ENCODE data around the gene NRG3. TPM values are rescaled to one million over a fixed set of nuclear protein-coding genes. Genes with fewer than 3 reads are reported as not detected.

Gene NRG3
- total and polyA plus RNA-seq, 2 donors (not counting 1 experiment from before 2014, with no cell fraction given), result not detected

DNA sequence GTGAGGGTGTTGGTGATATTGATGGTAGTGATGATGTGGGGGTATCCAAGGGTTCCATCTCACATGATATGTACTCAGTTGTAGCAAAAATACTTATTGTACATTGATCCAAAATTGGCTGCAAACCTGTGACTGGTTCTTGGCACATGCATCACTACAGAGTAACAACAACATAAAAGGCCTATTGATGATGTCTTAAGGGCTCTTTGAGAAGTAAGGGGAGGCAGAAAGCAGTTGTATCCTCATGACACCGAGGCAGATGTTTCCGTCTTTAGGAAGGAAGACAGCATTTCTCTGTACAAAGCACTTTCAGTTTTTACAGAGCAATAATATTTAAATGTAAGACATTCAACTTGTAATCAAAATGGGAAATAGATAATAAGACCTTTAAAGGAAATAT is 34.5 kb downstream of the NRG3 start:
- no peak for DNase-seq (ENCODE audit: low read depth in 2 of 2)
- H3K79me2 ChIP-seq (ENCODE audit: control insufficient read depth, insufficient read depth, low read length), result no peaks in the 10 kb centered on the region
- no peak overlapping the region for H3K9ac ChIP-seq (ENCODE audit: insufficient read depth, low read length)
- H4K20me1 ChIP-seq (ENCODE audit: control insufficient read depth, extremely low read depth, insufficient read depth, low read length), result no peaks in the 10 kb centered on the region
- no peak overlapping the region for H2AFZ ChIP-seq (ENCODE audit: low read length)
- no peak overlapping the region for H3K27ac ChIP-seq (ENCODE audit: insufficient read depth, low read length)
- H3K27me3 ChIP-seq (ENCODE audit: control insufficient read depth, insufficient read depth, low read length), result no peaks in the 10 kb centered on the region
- H3K9me3 ChIP-seq (ENCODE audit: control insufficient read depth, insufficient read depth, low read depth, low read length), result no peaks in the 10 kb centered on the region
- no peaks in the 10 kb centered on the region for H3K4me1 ChIP-seq (ENCODE audit: control insufficient read depth, extremely low read depth, insufficient read depth, low read length)
- TF ChIP-seq, protein P1, sequence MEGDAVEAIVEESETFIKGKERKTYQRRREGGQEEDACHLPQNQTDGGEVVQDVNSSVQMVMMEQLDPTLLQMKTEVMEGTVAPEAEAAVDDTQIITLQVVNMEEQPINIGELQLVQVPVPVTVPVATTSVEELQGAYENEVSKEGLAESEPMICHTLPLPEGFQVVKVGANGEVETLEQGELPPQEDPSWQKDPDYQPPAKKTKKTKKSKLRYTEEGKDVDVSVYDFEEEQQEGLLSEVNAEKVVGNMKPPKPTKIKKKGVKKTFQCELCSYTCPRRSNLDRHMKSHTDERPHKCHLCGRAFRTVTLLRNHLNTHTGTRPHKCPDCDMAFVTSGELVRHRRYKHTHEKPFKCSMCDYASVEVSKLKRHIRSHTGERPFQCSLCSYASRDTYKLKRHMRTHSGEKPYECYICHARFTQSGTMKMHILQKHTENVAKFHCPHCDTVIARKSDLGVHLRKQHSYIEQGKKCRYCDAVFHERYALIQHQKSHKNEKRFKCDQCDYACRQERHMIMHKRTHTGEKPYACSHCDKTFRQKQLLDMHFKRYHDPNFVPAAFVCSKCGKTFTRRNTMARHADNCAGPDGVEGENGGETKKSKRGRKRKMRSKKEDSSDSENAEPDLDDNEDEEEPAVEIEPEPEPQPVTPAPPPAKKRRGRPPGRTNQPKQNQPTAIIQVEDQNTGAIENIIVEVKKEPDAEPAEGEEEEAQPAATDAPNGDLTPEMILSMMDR (conservative IDR thresholded peaks at IDR 0.05 in 1 of 2, IDR thresholded peaks at IDR 0.05 in 1 of 2; ENCODE audit: low read depth in 1 of 2, low read length in 2 of 2), result no peak
- TF ChIP-seq EZH2 (IDR thresholded peaks at IDR 0.05; ENCODE audit: low read length, missing control alignments), result no peak
- H3K4me3 ChIP-seq (replicated peaks in 1 of 4; ENCODE audit: control extremely low read depth in 1 of 4, insufficient read depth in 1 of 4, low read depth in 3 of 4, low read length in 4 of 4), result no peak overlapping the region
- H3K36me3 ChIP-seq (ENCODE audit: control insufficient read depth, insufficient read depth, low read length), result no peaks in the 10 kb centered on the region
- H3K4me2 ChIP-seq (ENCODE audit: extremely low read depth, insufficient read depth, low read length), result no peak overlapping the region

DNA sequence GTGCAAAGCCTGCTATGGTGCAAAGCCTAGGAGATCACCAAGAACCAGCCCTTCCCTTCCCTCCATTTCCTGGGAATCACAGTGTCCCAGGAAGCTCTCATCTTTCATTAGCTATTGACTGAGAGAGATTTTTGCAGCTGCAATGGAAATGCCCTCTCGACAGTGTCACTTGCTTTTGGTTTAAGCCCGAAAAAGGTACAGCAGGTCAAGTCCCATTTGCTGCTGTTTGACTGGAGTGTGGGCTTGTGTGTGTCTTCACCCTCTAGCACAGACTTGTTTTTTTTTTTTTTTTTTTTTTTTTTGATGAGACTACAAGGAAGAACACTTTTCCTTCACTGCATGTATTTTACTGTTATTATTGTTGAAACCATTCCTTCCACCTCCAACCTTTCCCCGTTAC is 36.3 kb downstream of the NRG3 start:
- TF ChIP-seq, protein P1 (conservative IDR thresholded peaks at IDR 0.05 in 1 of 2, IDR thresholded peaks at IDR 0.05 in 1 of 2; ENCODE audit: low read depth in 1 of 2, low read length in 2 of 2), result no peak
- TF ChIP-seq EZH2 (IDR thresholded peaks at IDR 0.05; ENCODE audit: low read length, missing control alignments), result no peak
- H3K79me2 ChIP-seq (ENCODE audit: control insufficient read depth, insufficient read depth, low read length), result no peaks in the 10 kb centered on the region
- H3K36me3 ChIP-seq (ENCODE audit: control insufficient read depth, insufficient read depth, low read length), result no peaks in the 10 kb centered on the region
- no peaks in the 10 kb centered on the region for H3K9me3 ChIP-seq (ENCODE audit: control insufficient read depth, insufficient read depth, low read depth, low read length)
- DNase-seq (ENCODE audit: low read depth in 2 of 2), result no peak
- H3K4me1 ChIP-seq (ENCODE audit: control insufficient read depth, extremely low read depth, insufficient read depth, low read length), result no peaks in the 10 kb centered on the region
- no peaks in the 10 kb centered on the region for H3K27me3 ChIP-seq (ENCODE audit: control insufficient read depth, insufficient read depth, low read length)
- no peak overlapping the region for H3K9ac ChIP-seq (ENCODE audit: insufficient read depth, low read length)
- no peak overlapping the region for H3K4me2 ChIP-seq (ENCODE audit: extremely low read depth, insufficient read depth, low read length)
- no peak overlapping the region for H3K27ac ChIP-seq (ENCODE audit: insufficient read depth, low read length)
- H4K20me1 ChIP-seq (ENCODE audit: control insufficient read depth, extremely low read depth, insufficient read depth, low read length), result no peaks in the 10 kb centered on the region
- H2AFZ ChIP-seq (ENCODE audit: low read length), result no peak overlapping the region
- no peak overlapping the region for H3K4me3 ChIP-seq (replicated peaks in 1 of 4; ENCODE audit: control extremely low read depth in 1 of 4, insufficient read depth in 1 of 4, low read depth in 3 of 4, low read length in 4 of 4)

DNA sequence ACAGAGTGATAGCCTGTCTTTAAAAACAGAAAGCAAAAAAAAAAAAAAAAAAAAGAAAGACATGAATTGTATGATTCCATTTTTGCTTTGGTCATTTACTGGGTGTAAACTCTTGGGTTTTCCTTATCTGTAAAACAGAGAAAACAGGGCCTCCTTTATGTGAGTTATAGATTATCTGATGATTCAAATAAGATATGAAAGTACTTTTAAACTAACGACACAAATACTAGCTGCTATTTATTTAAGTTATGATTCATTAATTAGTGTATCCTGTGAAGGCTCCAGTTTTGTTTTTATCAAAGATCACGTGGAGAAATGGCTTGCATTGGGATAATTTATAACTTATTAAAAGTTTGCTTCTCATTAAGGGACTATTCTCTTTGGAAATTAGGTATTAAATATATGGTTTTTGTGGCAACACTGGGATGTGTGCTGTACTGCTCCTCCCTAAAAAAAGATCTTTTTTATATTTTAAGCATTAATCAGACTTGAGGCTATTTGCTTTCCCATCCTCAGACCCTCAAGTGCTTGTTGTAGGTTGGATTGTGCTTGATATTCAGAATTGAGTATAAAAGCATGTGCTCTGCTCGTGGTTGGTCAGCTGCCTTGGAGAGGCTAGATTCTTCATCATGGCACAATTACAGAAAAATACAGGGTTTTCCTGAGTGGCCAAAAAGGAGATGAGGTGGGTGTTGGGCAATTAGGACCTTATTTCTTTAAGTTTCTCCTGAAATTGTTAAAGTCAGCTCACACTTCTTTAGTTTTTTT is 39.9 kb downstream of the NRG3 start:
- DNase-seq (ENCODE audit: low read depth in 2 of 2), result no peak
- H3K4me2 ChIP-seq (ENCODE audit: extremely low read depth, insufficient read depth, low read length), result no peak overlapping the region
- H3K27ac ChIP-seq (ENCODE audit: insufficient read depth, low read length), result no peak overlapping the region
- no peak overlapping the region for H2AFZ ChIP-seq (ENCODE audit: low read length)
- H3K27me3 ChIP-seq (ENCODE audit: control insufficient read depth, insufficient read depth, low read length), result no peaks in the 10 kb centered on the region
- no peak overlapping the region for H3K9ac ChIP-seq (ENCODE audit: insufficient read depth, low read length)
- H4K20me1 ChIP-seq (ENCODE audit: control insufficient read depth, extremely low read depth, insufficient read depth, low read length), result no peaks in the 10 kb centered on the region
- H3K79me2 ChIP-seq (ENCODE audit: control insufficient read depth, insufficient read depth, low read length), result no peaks in the 10 kb centered on the region
- TF ChIP-seq EZH2 (IDR thresholded peaks at IDR 0.05; ENCODE audit: low read length, missing control alignments), result no peak
- TF ChIP-seq, protein P1 (conservative IDR thresholded peaks at IDR 0.05 in 1 of 2, IDR thresholded peaks at IDR 0.05 in 1 of 2; ENCODE audit: low read depth in 1 of 2, low read length in 2 of 2), result no peak
- no peaks in the 10 kb centered on the region for H3K36me3 ChIP-seq (ENCODE audit: control insufficient read depth, insufficient read depth, low read length)
- no peaks in the 10 kb centered on the region for H3K9me3 ChIP-seq (ENCODE audit: control insufficient read depth, insufficient read depth, low read depth, low read length)
- H3K4me1 ChIP-seq (ENCODE audit: control insufficient read depth, extremely low read depth, insufficient read depth, low read length), result no peaks in the 10 kb centered on the region
- no peak overlapping the region for H3K4me3 ChIP-seq (replicated peaks in 1 of 4; ENCODE audit: control extremely low read depth in 1 of 4, insufficient read depth in 1 of 4, low read depth in 3 of 4, low read length in 4 of 4)

Measured in fibroblast of lung (primary cell).